PC-3 (cell line): Measurements from ENCODE around the gene EIF1. TPM values are rescaled to one million over a fixed set of nuclear protein-coding genes. Genes with fewer than 3 reads are reported as not detected.
"Not testable (repeated sequence)": the region's sequence is repeated elsewhere in the genome, so short reads cannot be mapped to it uniquely, and the experiment has no call there.

Experiments
- ATAC-seq: fragments of 200-7000 bp; cut with Tn5 transposase; 2 replicates; pipeline ENCODE4 v1.9.1; 2020; ENCODE audit warnings: mild to moderate bottlenecking, moderate library complexity
- BruUV-seq: library from RNA; stranded (reverse); fragments of 400-500 nt; replicated peaks from 2 replicates; lab custom pipeline; 2021; lab: Mats Ljungman, UMichigan
- CTCF ChIA-PET: fragments of 300-600 bp; sonication (Branson Sonifier 250); formaldehyde crosslinking; loops from one replicate; lab custom pipeline; 2022; ENCODE audit warnings: antibody characterized with exemption; lab: Charles Lee
- POLR2A ChIA-PET: fragments of 300-600 bp; sonication (Branson Sonifier 250); formaldehyde crosslinking; loops from one replicate; lab custom pipeline; 2022; ENCODE audit warnings: antibody characterized with exemption; ENCODE audit not compliant: unreplicated experiment; lab: Charles Lee
- DNase-seq: peaks from one replicate; pipeline ENCODE4 v3.0.0-alpha.2; 2015
- H2AFZ ChIP-seq: fragments of 300-600 bp; sonication (generic); 2 replicates; pipeline ENCODE4 v1.6.0; 2016; ENCODE audit warnings: antibody characterized with exemption, low read length
- H3F3A ChIP-seq: fragments of 300-600 bp; sonication (generic); one replicate; pipeline ENCODE4 v1.6.0; 2017; ENCODE audit warnings: antibody characterized with exemption, low read length, control low read depth, mild to moderate bottlenecking; ENCODE audit not compliant: unreplicated experiment
- H3K27ac ChIP-seq: fragments of 300-600 bp; sonication (generic); 2 replicates; pipeline ENCODE4 v1.5.1; 2016; ENCODE audit warnings: mild to moderate bottlenecking, low read length
- H3K27me3 ChIP-seq: fragments of 300-600 bp; sonication (generic); 2 replicates; pipeline ENCODE4 v1.6.1; 2016; ENCODE audit warnings: low read length, mixed read lengths
- H3K36me3 ChIP-seq: fragments of 300-600 bp; sonication (generic); 2 replicates; pipeline ENCODE4 v1.6.1; 2016; ENCODE audit warnings: low read depth, mixed run types, low read length, mixed read lengths
- H3K4me1 ChIP-seq: fragments of 300-600 bp; sonication (generic); 2 replicates; pipeline ENCODE4 v1.5.1; 2016; ENCODE audit warnings: low read length; ENCODE audit not compliant: insufficient read depth
- H3K4me2 ChIP-seq: fragments of 300-600 bp; sonication (generic); 2 replicates; pipeline ENCODE4 v1.6.0; 2016; ENCODE audit warnings: low read length
- H3K4me3 ChIP-seq: fragments of 300-600 bp; sonication (generic); 2 replicates; pipeline ENCODE4 v1.5.1; 2016; ENCODE audit warnings: mild to moderate bottlenecking, low read length, mixed read lengths
- H3K79me2 ChIP-seq: fragments of 300-600 bp; sonication (generic); 2 replicates; pipeline ENCODE4 v1.6.1; 2017; ENCODE audit warnings: low read length, mixed read lengths
- H3K9ac ChIP-seq: fragments of 300-600 bp; sonication (generic); 2 replicates; pipeline ENCODE4 v1.6.0; 2016; ENCODE audit warnings: mild to moderate bottlenecking, low read length
- H3K9me2 ChIP-seq: fragments of 300-600 bp; sonication (generic); replicated peaks from 2 replicates; pipeline ENCODE4 v1.6.1; 2016; ENCODE audit warnings: mixed run types, low read length, mixed read lengths
- H3K9me3 ChIP-seq: fragments of 300-600 bp; sonication (generic); 2 replicates; pipeline ENCODE4 v1.6.1; 2016; ENCODE audit warnings: low read length, mixed read lengths
- H4K20me1 ChIP-seq: fragments of 300-600 bp; sonication (generic); 2 replicates; pipeline ENCODE4 v1.6.1; 2016; ENCODE audit warnings: low read length, mixed read lengths
- CTCF ChIP-seq: fragments of 300-600 bp; sonication (generic); conservative IDR thresholded peaks from 2 replicates; pipeline ENCODE4 v1.5.1; 2017; ENCODE audit warnings: antibody characterized with exemption, low read depth, mild to moderate bottlenecking, low read length
- EZH2 ChIP-seq: fragments of 300-600 bp; sonication (generic); IDR thresholded peaks from one replicate; pipeline ENCODE4 v1.6.1; 2017; ENCODE audit warnings: antibody characterized with exemption, mild to moderate bottlenecking, low read length; ENCODE audit not compliant: unreplicated experiment
- EZH2phosphoT487 ChIP-seq: fragments of 300-600 bp; sonication (generic); IDR thresholded peaks from 2 replicates; pipeline ENCODE4 v1.6.1; 2018; ENCODE audit warnings: mild to moderate bottlenecking, antibody characterized with exemption, low read length, borderline replicate concordance
- intact Hi-C: fragments of 100-400 bp; cut with micrococcal nuclease; formaldehyde crosslinking; loops from 2 replicates; pipeline ENCODE4 v1.9.0; 2023
- total RNA-seq: library from RNA; depleted of rRNA; stranded (reverse); fragments of >200 nt; gene quantifications from 2 replicates; pipeline ENCODE4 v1.2.3, GENCODE V29; 2014

EIF1 gene
- total RNA-seq, 1 experiment from 2014 or later, result 88.7 TPM

- H3K36me3 ChIP-seq, result no peaks in the 10 kb centered on the region
- no peak for TF ChIP-seq EZH2phosphoT487
- TF ChIP-seq EZH2, result no peak
- TF ChIP-seq CTCF, result no peak
- no TSS peak for BruUV-seq
- H3K27ac ChIP-seq, result no peak overlapping the region
- CTCF ChIA-PET, result no interaction called here
- H3K4me3 ChIP-seq, result no peak overlapping the region
- no peaks in the 10 kb centered on the region for H4K20me1 ChIP-seq
- H3F3A ChIP-seq, result no peaks in the 10 kb centered on the region
- no peaks in the 10 kb centered on the region for H3K27me3 ChIP-seq
- no peak overlapping the region for H3K9ac ChIP-seq
- H3K9me3 ChIP-seq, result no peaks in the 10 kb centered on the region
- POLR2A ChIA-PET, result no interaction called here
- ATAC-seq (no peak), DNase-seq (no peak)
- H3K9me2 ChIP-seq, result no peaks in the 10 kb centered on the region
- H3K79me2 ChIP-seq, result no peaks in the 10 kb centered on the region
- intact Hi-C loops, result no loop called here
- H2AFZ ChIP-seq, result no peak overlapping the region
- H3K4me2 ChIP-seq, result no peak overlapping the region
- H3K4me1 ChIP-seq, result peaks cover 13% of the 10 kb centered on the region
Measured at GRCh38 chr17:41682631-41683030, 6.1 kb upstream of the EIF1 start.

DNA sequence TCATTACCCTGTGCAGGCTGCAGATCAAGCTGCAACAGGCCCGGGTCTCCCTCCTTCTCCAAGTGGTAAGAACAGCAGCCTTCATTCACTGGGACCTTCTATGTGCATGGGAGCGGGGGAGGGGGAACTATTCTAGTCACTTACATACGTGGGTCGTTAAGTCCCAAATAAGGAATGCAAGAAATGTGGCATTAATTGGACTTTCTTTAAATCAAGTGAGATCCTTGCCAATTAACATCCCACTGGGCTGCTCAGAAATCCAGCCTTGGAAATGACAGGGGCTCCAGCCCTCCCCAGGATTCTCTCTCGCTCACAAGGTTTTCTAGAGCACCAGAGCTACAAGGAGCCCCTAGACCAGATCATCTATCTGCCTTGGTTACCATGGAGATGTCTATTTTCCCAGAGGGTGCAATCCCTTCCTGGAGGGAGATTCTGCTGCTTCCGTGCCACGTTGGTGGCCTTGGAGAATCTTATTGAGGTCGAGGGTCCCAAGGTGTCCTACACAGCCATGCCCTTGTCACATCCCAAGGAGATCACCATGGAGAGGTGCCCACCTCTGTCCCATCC is 5.2 kb upstream of the EIF1 start:
- no peak overlapping the region for H3K4me2 ChIP-seq
- no peak overlapping the region for H3K9ac ChIP-seq
- no peaks in the 10 kb centered on the region for H3K9me3 ChIP-seq
- BruUV-seq, result no TSS peak
- intact Hi-C loops, result no loop called here
- no peaks in the 10 kb centered on the region for H4K20me1 ChIP-seq
- peaks cover 9% of the 10 kb centered on the region for H3K4me1 ChIP-seq
- H3K4me3 ChIP-seq, result no peak overlapping the region
- no peak overlapping the region for H2AFZ ChIP-seq
- no peaks in the 10 kb centered on the region for H3K36me3 ChIP-seq
- no peak for DNase-seq
- no peaks in the 10 kb centered on the region for H3K79me2 ChIP-seq
- H3K27me3 ChIP-seq, result no peaks in the 10 kb centered on the region
- CTCF ChIA-PET, result no interaction called here
- ATAC-seq, result no peak
- POLR2A ChIA-PET, result no interaction called here
- no peaks in the 10 kb centered on the region for H3F3A ChIP-seq
- H3K9me2 ChIP-seq, result no peaks in the 10 kb centered on the region
- TF ChIP-seq EZH2phosphoT487, result no peak
- TF ChIP-seq EZH2, result no peak
- no peak overlapping the region for H3K27ac ChIP-seq

DNA sequence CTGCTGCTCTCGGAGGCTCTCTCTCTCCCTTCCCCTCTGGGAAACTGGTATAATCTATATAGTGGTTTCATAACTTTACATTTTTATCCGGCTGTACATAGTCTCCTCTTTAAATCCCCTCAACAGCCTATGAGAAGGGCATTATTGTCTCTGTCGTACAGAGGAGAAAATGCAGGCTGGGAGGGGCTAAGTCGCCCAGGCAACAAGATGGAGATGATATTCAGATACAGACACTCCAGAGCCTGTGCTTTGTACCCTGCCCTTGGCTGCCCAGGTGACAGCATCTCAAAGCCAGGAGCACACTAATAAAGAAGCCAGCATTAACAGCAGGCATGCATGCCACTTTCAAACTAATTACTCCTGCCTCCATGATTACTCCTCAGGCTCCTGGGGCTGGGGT is 4.7 kb upstream of the EIF1 start:
- no TSS peak for BruUV-seq
- TF ChIP-seq CTCF, result no peak
- TF ChIP-seq EZH2phosphoT487, result no peak
- TF ChIP-seq EZH2, result no peak
- DNase-seq (no peak), ATAC-seq (no peak)
- Histone ChIP-seq H3K27ac (no peak overlapping the region), H3K4me2 (no peak overlapping the region), H3K27me3 (no peaks in the 10 kb centered on the region), H3F3A (no peaks in the 10 kb centered on the region), H3K36me3 (no peaks in the 10 kb centered on the region), H3K4me1 (peaks cover 4% of the 10 kb centered on the region), H3K79me2 (peaks cover 3% of the 10 kb centered on the region), H3K9me2 (no peaks in the 10 kb centered on the region), H2AFZ (no peak overlapping the region), H3K4me3 (no peak overlapping the region), H3K9ac (no peak overlapping the region), H3K9me3 (no peaks in the 10 kb centered on the region), H4K20me1 (no peaks in the 10 kb centered on the region)
- ChIA-PET CTCF (interaction anchor here (0.7 kb wide), 2 partner anchors 18 to 1326 kb away, joined by 5 to 10 read pairs; no protein-coding TSS in a partner anchor), POLR2A (no interaction called here)
- intact Hi-C loops, result no loop called here

- Histone ChIP-seq H3K79me2 (peaks cover 20% of the 10 kb centered on the region), H3K36me3 (peaks cover 16% of the 10 kb centered on the region), H4K20me1 (peaks cover 15% of the 10 kb centered on the region)
- ATAC-seq, BruUV-seq, H3K27me3 ChIP-seq, H3K4me3 ChIP-seq, H3F3A ChIP-seq, H3K4me1 ChIP-seq, H2AFZ ChIP-seq, H3K9ac ChIP-seq, H3K27ac ChIP-seq, H3K4me2 ChIP-seq, intact Hi-C loops, POLR2A ChIA-PET, H3K9me3 ChIP-seq, CTCF ChIA-PET, DNase-seq, H3K9me2 ChIP-seq: not testable (repeated sequence)
Measured at GRCh38 chr17:41685753-41686152, 2.9 kb upstream of the EIF1 start.
